Keratinocyte (primary cell): Measurements from ENCODE around the gene FRMPD1. TPM values are rescaled to one million over a fixed set of nuclear protein-coding genes. Genes with fewer than 3 reads are reported as not detected.

Experiments
- DNase-seq: peaks from one replicate; pipeline ENCODE4 v3.0.0-alpha.2; 2011; ENCODE audit warnings: low read depth, missing footprints, low spot score
- FAIRE-seq: peaks from 2 replicates; lab custom pipeline; 2011; peaks lifted over from hg19 to GRCh38; lab: Jason Lieb, UNC
- H2AFZ ChIP-seq: 2 replicates; pipeline ENCODE4 v1.6.0; 2012; ENCODE audit warnings: low read length, control low read depth, inconsistent platforms; ENCODE audit not compliant: control insufficient read depth
- H3K27ac ChIP-seq: 2 replicates; pipeline ENCODE4 v1.5.1; 2011; ENCODE audit warnings: low read length; ENCODE audit not compliant: control insufficient read depth, insufficient read depth
- H3K27me3 ChIP-seq: 3 replicates; pipeline ENCODE4 v1.6.0; 2011; ENCODE audit warnings: low read length; ENCODE audit not compliant: control insufficient read depth, insufficient read depth; ENCODE audit errors: extremely low read depth
- H3K36me3 ChIP-seq, 2 experiments: 2 replicates in 1 of 2; 3 replicates in 1 of 2; pipeline ENCODE4 v1.5.1; 2011; ENCODE audit warnings: low read length in 2 of 2, mild to moderate bottlenecking in 1 of 2; ENCODE audit not compliant: control insufficient read depth in 2 of 2, insufficient read depth in 2 of 2; ENCODE audit errors: extremely low read depth in 1 of 2
- H3K4me1 ChIP-seq: 3 replicates; pipeline ENCODE4 v1.5.1; 2011; ENCODE audit warnings: low read length; ENCODE audit not compliant: control insufficient read depth, insufficient read depth; ENCODE audit errors: extremely low read depth
- H3K4me2 ChIP-seq: 3 replicates; pipeline ENCODE4 v1.6.0; 2011; ENCODE audit warnings: low read depth, low read length; ENCODE audit not compliant: control insufficient read depth, insufficient read depth; ENCODE audit errors: extremely low read depth
- H3K4me3 ChIP-seq, 3 experiments: fragments of 200-600 bp in 1 of 3; sonication (generic) in 1 of 3; 2 replicates in 2 of 3; 3 replicates in 1 of 3; pipeline ENCODE4 v1.5.1; 2011 to 2016; ENCODE audit warnings: low read length in 3 of 3, mild to moderate bottlenecking in 3 of 3, control low read depth in 2 of 3, inconsistent platforms in 1 of 3, low read depth in 1 of 3, mixed read lengths in 1 of 3, mixed run types in 1 of 3, moderate library complexity in 1 of 3; ENCODE audit not compliant: control insufficient read depth in 2 of 3, insufficient read depth in 2 of 3; ENCODE audit errors: extremely low read depth in 1 of 3
- H3K79me2 ChIP-seq: 2 replicates; pipeline ENCODE4 v1.6.0; 2012; ENCODE audit warnings: low read length; ENCODE audit not compliant: control insufficient read depth, insufficient read depth
- H3K9ac ChIP-seq: 3 replicates; pipeline ENCODE4 v1.6.0; 2011; ENCODE audit warnings: low read length; ENCODE audit not compliant: control insufficient read depth, insufficient read depth; ENCODE audit errors: extremely low read depth
- H3K9me1 ChIP-seq: 3 replicates; pipeline ENCODE4 v1.6.0; 2011; ENCODE audit warnings: low read length; ENCODE audit not compliant: control insufficient read depth, insufficient read depth; ENCODE audit errors: extremely low read depth
- H3K9me3 ChIP-seq: 2 replicates; pipeline ENCODE4 v1.5.1; 2012; ENCODE audit warnings: low read depth, low read length; ENCODE audit not compliant: control insufficient read depth
- H4K20me1 ChIP-seq: 3 replicates; pipeline ENCODE4 v1.6.0; 2011; ENCODE audit warnings: low read length; ENCODE audit not compliant: control insufficient read depth, insufficient read depth; ENCODE audit errors: extremely low read depth
- CTCF ChIP-seq, 3 experiments: IDR thresholded peaks in 1 of 3; conservative IDR thresholded peaks in 1 of 3; optimal IDR thresholded peaks in 1 of 3; 2 replicates in 2 of 3; 3 replicates in 1 of 3; pipeline versions ENCODE3 to v1.5.1; 2011; ENCODE audit warnings: low read length in 3 of 3, mild to moderate bottlenecking in 3 of 3, moderate library complexity in 2 of 3, control low read depth in 1 of 3, inconsistent platforms in 1 of 3; ENCODE audit not compliant: insufficient read depth in 2 of 3; ENCODE audit errors: extremely low read depth in 1 of 3
- EZH2 ChIP-seq: IDR thresholded peaks from one replicate; pipeline ENCODE4 v1.6.1; 2012; ENCODE audit warnings: inconsistent platforms, mild to moderate bottlenecking, low read length, moderate library complexity
- dilution Hi-C: fragments of 300-500 bp; cut with MboI; formaldehyde crosslinking; loops from one replicate; pipeline ENCODE4 v1.7.0; 2020; ENCODE audit warnings: low sequenced_read_pairs; ENCODE audit not compliant: extremely low pct_ligation_motif_present
- polyA plus RNA-seq, 5 experiments: library from polyadenylated mRNA; depleted of rRNA in 3 of 5; stranded (reverse) in 3 of 5; stranded (forward) in 1 of 5; unstranded in 1 of 5; fragments of >200 nt; gene quantifications; 1 replicate in 1 of 5; 2 replicates in 3 of 5; 3 replicates in 1 of 5; pipeline versions ENCODE4 v1.2.1 to v1.2.3, GENCODE V29; 2011 to 2012; ENCODE audit warnings: missing spikeins in 2 of 5, low read depth in 1 of 5, low replicate concordance in 1 of 5

The FRMPD1 gene
- polyA plus RNA-seq, 1 donor (not counting 4 experiments of a cell fraction or from before 2014, with no cell fraction given) = 0.01 TPM

GRCh38 chr9:37667706-37668105 is 17.0 kb downstream of the FRMPD1 start:
- no peaks in the 10 kb centered on the region for H3K9me1 ChIP-seq
- DNase-seq = no peak

GRCh38 chr9:37668116-37668601 is 17.4 kb downstream of the FRMPD1 start:
- H3K27ac ChIP-seq = no peak overlapping the region
- dilution Hi-C loops = no loop called here
- peaks cover 5% of the 10 kb centered on the region for H3K27me3 ChIP-seq
- no peaks in the 10 kb centered on the region for H3K79me2 ChIP-seq
- H4K20me1 ChIP-seq = no peaks in the 10 kb centered on the region
- TF ChIP-seq CTCF (optimal IDR thresholded peaks at IDR 0.05 in 1 of 3, IDR thresholded peaks at IDR 0.05 in 1 of 3, conservative IDR thresholded peaks at IDR 0.05 in 1 of 3; ENCODE audit: extremely low read depth in 1 of 3, insufficient read depth in 2 of 3, low read length in 3 of 3) = no peak
- TF ChIP-seq EZH2 = no peak
- no peaks in the 10 kb centered on the region for H3K36me3 ChIP-seq
- no peak overlapping the region for H3K9ac ChIP-seq
- H3K9me3 ChIP-seq = no peaks in the 10 kb centered on the region
- FAIRE-seq = no peak
- H2AFZ ChIP-seq = no peak overlapping the region
- H3K4me1 ChIP-seq = peaks cover 2% of the 10 kb centered on the region
- DNase-seq = no peak
- no peak overlapping the region for H3K4me3 ChIP-seq
- no peaks in the 10 kb centered on the region for H3K9me1 ChIP-seq
- no peak overlapping the region for H3K4me2 ChIP-seq

More at GRCh38 chr9:37667706-37668105, 17.0 kb downstream of the FRMPD1 start:
- Histone ChIP-seq H3K4me1 (peaks cover 2% of the 10 kb centered on the region), H4K20me1 (no peaks in the 10 kb centered on the region), H3K9ac (no peak overlapping the region), H3K36me3 (no peaks in the 10 kb centered on the region), H3K79me2 (no peaks in the 10 kb centered on the region), H3K4me3 (no peak overlapping the region), H3K27me3 (peaks cover 6% of the 10 kb centered on the region), H3K4me2 (no peak overlapping the region), H2AFZ (no peak overlapping the region), H3K27ac (no peak overlapping the region), H3K9me3 (no peaks in the 10 kb centered on the region)
- TF ChIP-seq CTCF (optimal IDR thresholded peaks at IDR 0.05 in 1 of 3, IDR thresholded peaks at IDR 0.05 in 1 of 3, conservative IDR thresholded peaks at IDR 0.05 in 1 of 3; ENCODE audit: extremely low read depth in 1 of 3, insufficient read depth in 2 of 3, low read length in 3 of 3) (no peak), EZH2 (no peak)
- no peak for FAIRE-seq
- dilution Hi-C loops = no loop called here
